ENCODE data around the gene VAC14.

DNA sequence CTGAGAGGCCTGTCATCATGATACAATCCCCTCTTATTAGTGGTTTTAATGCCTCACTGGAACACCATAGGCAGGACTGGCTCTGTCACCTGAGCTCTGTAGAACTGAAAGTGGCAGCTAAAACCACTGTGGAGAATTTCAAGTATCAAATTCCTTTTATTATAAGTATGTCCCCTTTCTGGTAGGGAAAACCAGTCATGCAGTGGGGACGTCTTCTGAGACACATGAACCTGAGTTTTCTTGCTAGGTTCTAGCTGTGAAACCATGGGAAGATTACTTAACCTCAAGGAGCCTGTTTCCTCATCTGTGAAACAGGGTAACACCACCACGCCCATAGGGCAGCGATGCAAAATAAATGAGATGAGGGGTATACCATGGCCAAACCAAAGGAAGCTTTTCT is 4.7 kb downstream of the VAC14 start:
- TF ChIP-seq, protein P1, sequence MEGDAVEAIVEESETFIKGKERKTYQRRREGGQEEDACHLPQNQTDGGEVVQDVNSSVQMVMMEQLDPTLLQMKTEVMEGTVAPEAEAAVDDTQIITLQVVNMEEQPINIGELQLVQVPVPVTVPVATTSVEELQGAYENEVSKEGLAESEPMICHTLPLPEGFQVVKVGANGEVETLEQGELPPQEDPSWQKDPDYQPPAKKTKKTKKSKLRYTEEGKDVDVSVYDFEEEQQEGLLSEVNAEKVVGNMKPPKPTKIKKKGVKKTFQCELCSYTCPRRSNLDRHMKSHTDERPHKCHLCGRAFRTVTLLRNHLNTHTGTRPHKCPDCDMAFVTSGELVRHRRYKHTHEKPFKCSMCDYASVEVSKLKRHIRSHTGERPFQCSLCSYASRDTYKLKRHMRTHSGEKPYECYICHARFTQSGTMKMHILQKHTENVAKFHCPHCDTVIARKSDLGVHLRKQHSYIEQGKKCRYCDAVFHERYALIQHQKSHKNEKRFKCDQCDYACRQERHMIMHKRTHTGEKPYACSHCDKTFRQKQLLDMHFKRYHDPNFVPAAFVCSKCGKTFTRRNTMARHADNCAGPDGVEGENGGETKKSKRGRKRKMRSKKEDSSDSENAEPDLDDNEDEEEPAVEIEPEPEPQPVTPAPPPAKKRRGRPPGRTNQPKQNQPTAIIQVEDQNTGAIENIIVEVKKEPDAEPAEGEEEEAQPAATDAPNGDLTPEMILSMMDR (IDR thresholded peaks at IDR 0.05), result no peak
- TF ChIP-seq POLR2A (IDR thresholded peaks at IDR 0.05), result peak in 1 of 2 donors; percentile 22
